ENCODE data around the gene RNLS. TPM values are rescaled to one million over a fixed set of nuclear protein-coding genes. Genes with fewer than 3 reads are reported as not detected.

RNLS gene
- total RNA-seq, 4 donors from 2014 or later: 8.7 to 19.7 (median 12.9) TPM

DNA sequence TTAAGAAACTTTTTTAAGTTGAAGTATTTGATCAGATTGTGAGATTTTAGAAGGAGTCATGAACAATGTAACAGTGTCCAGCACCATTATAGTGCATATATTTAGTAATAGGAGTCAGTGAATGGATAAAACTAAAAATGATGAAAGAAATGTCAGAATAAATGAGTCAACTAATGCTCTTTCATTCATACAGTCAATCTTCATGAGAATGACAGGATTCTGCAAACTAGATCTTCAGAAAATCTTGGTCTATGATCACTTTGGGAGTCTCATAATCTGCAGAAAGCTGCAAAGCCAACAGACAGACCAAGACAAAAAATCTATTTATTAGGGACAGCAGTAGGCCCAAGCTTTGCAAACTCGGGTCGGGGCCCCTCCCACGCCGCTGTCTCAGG is 710 bp downstream of the RNLS start:
- TF ChIP-seq POLR2A (IDR thresholded peaks at IDR 0.05): no peak
- TF ChIP-seq, protein P1, sequence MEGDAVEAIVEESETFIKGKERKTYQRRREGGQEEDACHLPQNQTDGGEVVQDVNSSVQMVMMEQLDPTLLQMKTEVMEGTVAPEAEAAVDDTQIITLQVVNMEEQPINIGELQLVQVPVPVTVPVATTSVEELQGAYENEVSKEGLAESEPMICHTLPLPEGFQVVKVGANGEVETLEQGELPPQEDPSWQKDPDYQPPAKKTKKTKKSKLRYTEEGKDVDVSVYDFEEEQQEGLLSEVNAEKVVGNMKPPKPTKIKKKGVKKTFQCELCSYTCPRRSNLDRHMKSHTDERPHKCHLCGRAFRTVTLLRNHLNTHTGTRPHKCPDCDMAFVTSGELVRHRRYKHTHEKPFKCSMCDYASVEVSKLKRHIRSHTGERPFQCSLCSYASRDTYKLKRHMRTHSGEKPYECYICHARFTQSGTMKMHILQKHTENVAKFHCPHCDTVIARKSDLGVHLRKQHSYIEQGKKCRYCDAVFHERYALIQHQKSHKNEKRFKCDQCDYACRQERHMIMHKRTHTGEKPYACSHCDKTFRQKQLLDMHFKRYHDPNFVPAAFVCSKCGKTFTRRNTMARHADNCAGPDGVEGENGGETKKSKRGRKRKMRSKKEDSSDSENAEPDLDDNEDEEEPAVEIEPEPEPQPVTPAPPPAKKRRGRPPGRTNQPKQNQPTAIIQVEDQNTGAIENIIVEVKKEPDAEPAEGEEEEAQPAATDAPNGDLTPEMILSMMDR (IDR thresholded peaks at IDR 0.05): no peak
- H3K27ac ChIP-seq: peak overlapping the region; percentile 95
- H3K4me3 ChIP-seq: peak overlapping the region; percentile 67 to 74
- H3K4me1 ChIP-seq: no peaks in the 10 kb centered on the region
- H3K27me3 ChIP-seq: no peaks in the 10 kb centered on the region
- H3K36me3 ChIP-seq: no peaks in the 10 kb centered on the region
- intact Hi-C loops (cut with DNase I; ENCODE audit: low total_unique reads): no loop called here
- no peak for DNase-seq
- H3K9me3 ChIP-seq: no peaks in the 10 kb centered on the region

DNA sequence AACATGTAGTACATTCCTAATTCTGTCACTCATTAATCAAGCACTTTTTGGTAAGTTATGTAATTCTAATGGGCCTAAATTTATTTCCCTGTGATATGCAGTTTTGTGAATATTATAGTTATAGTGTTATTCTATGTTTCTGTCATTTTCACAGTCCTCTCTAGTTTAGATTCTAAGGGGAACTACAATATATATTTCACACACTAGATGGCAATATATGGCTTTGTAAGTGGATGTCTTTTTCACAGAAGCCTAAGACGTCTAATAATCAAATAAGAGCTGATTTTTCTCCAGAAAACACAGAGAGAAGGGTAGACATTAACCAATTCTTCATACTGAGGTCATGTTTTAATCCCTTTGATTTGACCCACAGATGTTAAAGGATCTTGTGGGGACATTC is 18.0 kb downstream of the RNLS start:
- Histone ChIP-seq H3K36me3 (no peaks in the 10 kb centered on the region), H3K4me3 (no peak overlapping the region), H3K9me3 (no peaks in the 10 kb centered on the region), H3K4me1 (no peaks in the 10 kb centered on the region), H3K27ac (no peak overlapping the region), H3K27me3 (no peaks in the 10 kb centered on the region)
- TF ChIP-seq, protein P1 (IDR thresholded peaks at IDR 0.05): peak in 1 of 4 experiments; percentile 21
- TF ChIP-seq POLR2A (IDR thresholded peaks at IDR 0.05): no peak
- intact Hi-C loops (cut with DNase I; ENCODE audit: low total_unique reads): no loop called here
- DNase-seq: no peak

DNA sequence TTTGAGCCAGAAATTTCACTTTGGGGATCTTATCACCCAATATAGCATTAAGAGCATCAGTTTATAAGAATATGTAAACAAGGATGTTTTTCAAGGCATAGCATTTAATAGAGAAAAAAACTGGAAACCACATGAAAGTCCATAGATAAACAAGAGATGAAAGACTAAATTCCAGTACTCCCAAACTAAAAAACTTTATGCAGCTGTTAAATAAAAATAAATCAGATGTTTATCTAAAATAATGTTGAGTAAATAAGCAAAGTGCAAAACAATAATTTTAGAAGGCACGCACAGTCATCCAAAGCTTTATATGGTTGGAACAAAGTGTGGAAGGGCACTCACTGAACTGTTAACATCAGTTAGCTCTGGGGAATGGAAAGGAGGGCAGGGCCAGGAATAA is 21.0 kb downstream of the RNLS start:
- TF ChIP-seq POLR2A (IDR thresholded peaks at IDR 0.05): no peak
- TF ChIP-seq, protein P1 (IDR thresholded peaks at IDR 0.05): no peak

DNA sequence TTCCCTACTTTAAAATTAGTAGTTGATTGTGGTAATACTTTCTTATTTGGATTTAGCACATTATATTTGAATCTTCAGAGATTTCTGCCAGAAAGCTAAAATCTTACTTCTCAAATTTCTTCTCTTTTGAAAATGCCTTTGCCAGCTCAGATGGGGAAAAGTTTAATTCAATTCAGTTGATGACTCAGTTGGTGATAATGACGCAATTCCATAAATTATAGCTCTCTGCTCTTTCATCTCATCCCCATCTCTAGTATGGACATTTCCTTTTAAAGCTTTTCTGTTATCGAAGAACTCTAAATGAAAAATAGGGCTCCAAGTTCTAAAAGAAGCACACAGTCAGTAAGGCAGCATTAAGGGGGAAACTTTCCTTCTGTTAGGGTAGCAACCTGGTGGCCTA is 25.5 kb downstream of the RNLS start:
- no peak overlapping the region for H3K4me3 ChIP-seq
- no peak for TF ChIP-seq POLR2A (IDR thresholded peaks at IDR 0.05)
- TF ChIP-seq, protein P1 (IDR thresholded peaks at IDR 0.05): no peak
- H3K4me1 ChIP-seq: peaks cover 0 to 9% of the 10 kb centered on the region in 2 donors
- peak overlapping the region; percentile 56 to 65 for H3K27ac ChIP-seq
- intact Hi-C loops (cut with DNase I; ENCODE audit: low total_unique reads): loop anchor here (10.0 kb wide), 1 partner anchor 703 kb away; no protein-coding TSS in a partner anchor
- H3K27me3 ChIP-seq: no peaks in the 10 kb centered on the region
- H3K36me3 ChIP-seq: no peaks in the 10 kb centered on the region
- no peaks in the 10 kb centered on the region for H3K9me3 ChIP-seq
- DNase-seq: no peak

More for the DNA sequence above, 21.0 kb downstream of the RNLS start:
- no peaks in the 10 kb centered on the region for H3K27me3 ChIP-seq
- H3K4me1 ChIP-seq: peaks cover 0 to 8% of the 10 kb centered on the region in 2 donors
- no peaks in the 10 kb centered on the region for H3K36me3 ChIP-seq
- no peaks in the 10 kb centered on the region for H3K9me3 ChIP-seq
- no peak overlapping the region for H3K27ac ChIP-seq
- DNase-seq: no peak
- no peak overlapping the region for H3K4me3 ChIP-seq
- intact Hi-C loops (cut with DNase I; ENCODE audit: low total_unique reads): no loop called here

DNA sequence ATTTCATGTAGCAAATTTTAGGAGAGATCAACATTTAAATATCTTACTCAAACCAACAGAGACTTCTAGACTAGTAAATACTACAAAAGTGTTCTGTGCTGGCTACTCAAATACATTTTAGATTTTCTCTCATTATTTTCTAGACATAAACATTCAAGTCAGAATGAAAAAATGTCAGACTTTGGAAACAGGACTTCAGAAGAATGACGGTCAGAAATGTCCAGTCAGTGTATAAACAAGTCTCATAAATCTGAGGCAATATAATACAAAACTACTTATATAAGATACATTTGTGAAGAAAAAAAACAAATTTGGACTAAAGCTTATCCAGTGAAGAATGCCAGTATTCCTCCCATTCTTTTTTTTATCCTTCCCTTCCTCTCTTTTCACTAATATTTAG is 25.9 kb downstream of the RNLS start:
- Histone ChIP-seq H3K4me3 (no peak overlapping the region), H3K9me3 (no peaks in the 10 kb centered on the region), H3K27ac (peak overlapping the region; percentile 56 to 65), H3K36me3 (no peaks in the 10 kb centered on the region), H3K27me3 (no peaks in the 10 kb centered on the region), H3K4me1 (peaks cover 0 to 9% of the 10 kb centered on the region in 2 donors)
- no peak for TF ChIP-seq POLR2A (IDR thresholded peaks at IDR 0.05)
- TF ChIP-seq, protein P1 (IDR thresholded peaks at IDR 0.05): no peak
- DNase-seq: no peak
- intact Hi-C loops (cut with DNase I; ENCODE audit: low total_unique reads): loop anchor here (10.0 kb wide), 1 partner anchor 702 kb away; no protein-coding TSS in a partner anchor
